HCT116 (cell line): ENCODE results near the gene AOC1. TPM values are rescaled to one million over a fixed set of nuclear protein-coding genes. Genes with fewer than 3 reads are reported as not detected.

ENCODE experiments used
- ATAC-seq: fragments of 200-7000 bp; cut with Tn5 transposase; 2 replicates; pipeline ENCODE4 v1.9.1; 2020; ENCODE audit warnings: mild to moderate bottlenecking, moderate library complexity
- BruUV-seq: library from RNA; stranded (reverse); fragments of 400-500 nt; replicated peaks from 2 replicates; lab custom pipeline; 2021; lab: Mats Ljungman, UMichigan
- CTCF ChIA-PET: fragments of 300-600 bp; sonication (Branson Sonifier 250); formaldehyde crosslinking; loops from one replicate; lab custom pipeline; 2021; ENCODE audit warnings: antibody characterized with exemption; lab: Charles Lee
- POLR2A ChIA-PET: fragments of 300-600, 350-600 bp; sonication (Branson Sonifier 250); formaldehyde crosslinking; loops from one replicate; lab custom pipeline; 2021; ENCODE audit warnings: antibody characterized with exemption; lab: Charles Lee
- RAD21 ChIA-PET, 2 experiments: fragments of 300-600 bp; sonication (Branson Sonifier 250); formaldehyde crosslinking; loops; one replicate each; lab custom pipeline; 2023; ENCODE audit warnings: low total read pairs in 2 of 2; ENCODE audit not compliant: uncharacterized antibody in 2 of 2, unreplicated experiment in 2 of 2, low non-redundant PET in 1 of 2; lab: Charles Lee
- DNase-seq: peaks from one replicate; pipeline ENCODE4 v3.0.0-alpha.2; 2010; ENCODE audit warnings: low read depth, low spot score
- H2AFZ ChIP-seq: fragments of 200-600 bp; shearing (Covaris generic), sonication (generic); 2 replicates; pipeline ENCODE4 v1.6.1; 2017; ENCODE audit warnings: low read depth, mixed run types, mixed read lengths, antibody characterized with exemption, low read length; ENCODE audit not compliant: poor library complexity, severe bottlenecking
- H3K27ac ChIP-seq: 2 replicates; pipeline ENCODE4 v1.5.1; 2012; ENCODE audit warnings: low read depth, low read length
- H3K27me3 ChIP-seq: fragments of 200-600 bp; sonication (generic); 2 replicates; pipeline ENCODE4 v1.6.1; 2016; ENCODE audit warnings: mixed run types, low read length, mixed read lengths; ENCODE audit not compliant: insufficient read depth
- H3K36me3 ChIP-seq, 2 experiments: fragments of 200-500 bp in 1 of 2; fragments of 200-600 bp in 1 of 2; sonication (Bioruptor generic) in 1 of 2; sonication (generic) in 1 of 2; 2 replicates each; pipeline versions ENCODE4 v1.5.1 to v1.6.1; 2014 to 2016; ENCODE audit warnings: low read length in 2 of 2, inconsistent platforms in 1 of 2, mixed read lengths in 1 of 2, mixed run types in 1 of 2; ENCODE audit not compliant: insufficient read depth in 2 of 2, control insufficient read depth in 1 of 2
- H3K4me1 ChIP-seq, 2 experiments: fragments of 200-600 bp in 1 of 2; sonication (generic) in 1 of 2; 2 replicates each; pipeline versions ENCODE4 v1.5.1 to v1.6.1; 2012 to 2017; ENCODE audit warnings: low read length in 2 of 2, inconsistent platforms in 1 of 2, mild to moderate bottlenecking in 1 of 2, mixed read lengths in 1 of 2, mixed run types in 1 of 2, moderate library complexity in 1 of 2; ENCODE audit not compliant: insufficient read depth in 2 of 2, control insufficient read depth in 1 of 2
- H3K4me2 ChIP-seq: fragments of 200-600 bp; sonication (generic); 2 replicates; pipeline ENCODE4 v1.6.1; 2017; ENCODE audit warnings: mixed run types, low read length, mixed read lengths
- H3K4me3 ChIP-seq, 2 experiments: fragments of 200-600 bp in 1 of 2; sonication (generic) in 1 of 2; replicated peaks in 1 of 2; 2 replicates each; pipeline ENCODE4 v1.5.1; 2011 to 2016; ENCODE audit warnings: low read length in 2 of 2, control low read depth in 1 of 2, low read depth in 1 of 2, mild to moderate bottlenecking in 1 of 2, mixed read lengths in 1 of 2, mixed run types in 1 of 2
- H3K79me2 ChIP-seq: fragments of 200-600 bp; sonication (generic); 2 replicates; pipeline ENCODE4 v1.6.1; 2017; ENCODE audit warnings: mild to moderate bottlenecking, mixed run types, low read length, moderate library complexity, mixed read lengths; ENCODE audit not compliant: insufficient read depth
- H3K9ac ChIP-seq: fragments of 200-600 bp; sonication (generic); 2 replicates; pipeline ENCODE4 v1.6.1; 2016; ENCODE audit warnings: low read length, mixed read lengths
- H3K9me2 ChIP-seq: fragments of 200-600 bp; sonication (generic), shearing (Covaris generic); 2 replicates; pipeline ENCODE4 v1.6.1; 2017; ENCODE audit warnings: mixed run types, mild to moderate bottlenecking, moderate library complexity; ENCODE audit not compliant: insufficient read depth
- H3K9me3 ChIP-seq, 2 experiments: fragments of 200-500 bp in 1 of 2; fragments of 200-600 bp in 1 of 2; sonication (Bioruptor generic) in 1 of 2; sonication (generic) in 1 of 2; 2 replicates each; pipeline ENCODE4 v1.6.1; 2014 to 2017; ENCODE audit warnings: low read length in 2 of 2, mixed read lengths in 2 of 2, inconsistent platforms in 1 of 2, low read depth in 1 of 2, mild to moderate bottlenecking in 1 of 2, mixed run types in 1 of 2, moderate library complexity in 1 of 2; ENCODE audit not compliant: control insufficient read depth in 1 of 2, insufficient read depth in 1 of 2
- H4K20me1 ChIP-seq: fragments of 200-600 bp; sonication (generic), shearing (Covaris generic); 2 replicates; pipeline ENCODE4 v1.6.1; 2017; ENCODE audit warnings: mixed run types, mild to moderate bottlenecking, moderate library complexity; ENCODE audit not compliant: insufficient read depth
- EGR1 ChIP-seq: IDR thresholded peaks from 2 replicates; pipeline ENCODE4 v1.6.1; 2012; ENCODE audit warnings: low read depth
- ELF1 ChIP-seq: IDR thresholded peaks from 2 replicates; pipeline ENCODE4 v1.6.1; 2012; ENCODE audit warnings: low read depth, borderline replicate concordance
- EZH2 ChIP-seq: fragments of 200-600 bp; sonication (generic); IDR thresholded peaks from 2 replicates; pipeline ENCODE4 v1.6.1; 2017; ENCODE audit warnings: antibody characterized with exemption, mixed run types
- EZH2phosphoT487 ChIP-seq: fragments of 200-600 bp; IDR thresholded peaks from 2 replicates; pipeline ENCODE4 v1.6.1; 2018; ENCODE audit warnings: antibody characterized with exemption, borderline replicate concordance
- JUND ChIP-seq: IDR thresholded peaks from 2 replicates; pipeline ENCODE4 v1.6.1; 2012
- MAX ChIP-seq: IDR thresholded peaks from 2 replicates; pipeline ENCODE4 v1.6.1; 2012
- POLR2A ChIP-seq: IDR thresholded peaks from 2 replicates; pipeline ENCODE4 v1.7.0; 2011; ENCODE audit warnings: borderline replicate concordance; ENCODE audit not compliant: insufficient read depth, insufficient read length; ENCODE audit errors: extremely low read depth
- POLR2AphosphoS5 ChIP-seq: IDR thresholded peaks from 2 replicates; pipeline ENCODE4 v1.6.1; 2011; ENCODE audit warnings: mild to moderate bottlenecking, low read depth, low read length, moderate library complexity
- SIN3A ChIP-seq: IDR thresholded peaks from 2 replicates; pipeline ENCODE4 v1.6.1; 2012; ENCODE audit warnings: low read depth
- SRF ChIP-seq: IDR thresholded peaks from 2 replicates; pipeline ENCODE4 v1.6.1; 2012; ENCODE audit warnings: low read depth
- ZBTB33 ChIP-seq: IDR thresholded peaks from 2 replicates; pipeline ENCODE4 v1.6.1; 2011; ENCODE audit warnings: mild to moderate bottlenecking, low read length, moderate library complexity; ENCODE audit not compliant: insufficient replicate concordance; ENCODE audit errors: extremely low read depth
- ZNF274 ChIP-seq: fragments of 200-500 bp; sonication (Bioruptor generic); IDR thresholded peaks from 2 replicates; pipeline ENCODE4 v1.6.1; 2014; ENCODE audit warnings: mild to moderate bottlenecking, low read depth, low read length, inconsistent platforms
- intact Hi-C: fragments of 100-400 bp; cut with micrococcal nuclease; formaldehyde crosslinking; loops from 2 replicates; pipeline ENCODE4 v1.10.0; 2022
- total RNA-seq: library from RNA; stranded (reverse); gene quantifications from one replicate; pipeline ENCODE4 v1.2.1, GENCODE V29; 2021; ENCODE audit not compliant: unreplicated experiment
- TF ChIP-seq, protein P1 (sequence below), 3 experiments: fragments of 200-600 bp in 1 of 3; sonication (generic) in 1 of 3; IDR thresholded peaks in 2 of 3; conservative IDR thresholded peaks in 1 of 3; 2 replicates each; pipeline ENCODE4 v1.5.1; 2012 to 2017; ENCODE audit warnings: low read depth in 2 of 3, low read length in 2 of 3, antibody characterized with exemption in 1 of 3, borderline replicate concordance in 1 of 3, control low read depth in 1 of 3, mild to moderate bottlenecking in 1 of 3, mixed read lengths in 1 of 3, mixed run types in 1 of 3, moderate library complexity in 1 of 3; ENCODE audit not compliant: insufficient read depth in 1 of 3

The AOC1 gene
- total RNA-seq, 1 experiment from 2014 or later: 0.37 TPM

DNA sequence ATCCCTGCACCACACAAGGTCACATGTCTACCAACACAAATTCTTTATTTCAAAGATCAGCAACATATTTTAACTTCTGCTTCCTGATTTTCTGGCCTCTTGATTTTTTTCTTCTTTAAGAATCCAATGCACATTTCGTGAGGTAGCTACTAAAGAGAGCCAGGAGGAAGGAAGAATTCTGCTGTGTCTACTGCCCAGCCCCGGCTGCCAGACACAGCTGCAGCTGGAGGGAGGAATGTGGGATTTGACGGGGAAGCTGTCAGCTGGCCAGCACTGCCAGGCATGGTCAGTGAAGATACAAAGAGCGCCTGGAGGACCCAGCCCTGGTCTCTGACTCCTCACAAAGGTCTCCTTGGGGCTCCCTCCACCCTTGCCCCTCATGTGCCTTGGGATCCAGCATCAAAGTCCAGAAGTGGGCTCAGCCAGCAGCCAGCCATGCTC is 6.9 kb upstream of the AOC1 start:
- ChIA-PET POLR2A (no interaction called here), RAD21 (no interaction called here), CTCF (no interaction called here)
- no peaks in the 10 kb centered on the region for H3K79me2 ChIP-seq
- no peaks in the 10 kb centered on the region for H3K9me3 ChIP-seq
- DNase-seq: no peak
- H3K4me1 ChIP-seq: no peaks in the 10 kb centered on the region
- ATAC-seq: no peak
- no peak overlapping the region for H3K4me2 ChIP-seq
- no peak overlapping the region for H3K27ac ChIP-seq
- H3K9me2 ChIP-seq: no peaks in the 10 kb centered on the region
- H3K27me3 ChIP-seq: peaks cover 21% of the 10 kb centered on the region
- no peaks in the 10 kb centered on the region for H3K36me3 ChIP-seq
- no peak overlapping the region for H3K4me3 ChIP-seq
- intact Hi-C loops: no loop called here
- no peak overlapping the region for H3K9ac ChIP-seq
- no peak overlapping the region for H2AFZ ChIP-seq
- BruUV-seq: no TSS peak
- no peaks in the 10 kb centered on the region for H4K20me1 ChIP-seq
- no peak for TF ChIP-seq SIN3A
- no peak for TF ChIP-seq ZNF274
- no peak for TF ChIP-seq EZH2
- TF ChIP-seq MAX: no peak
- no peak for TF ChIP-seq SRF
- no peak for TF ChIP-seq EZH2phosphoT487
- TF ChIP-seq JUND: no peak
- no peak for TF ChIP-seq EGR1
- TF ChIP-seq ZBTB33: no peak
- TF ChIP-seq, protein P1, sequence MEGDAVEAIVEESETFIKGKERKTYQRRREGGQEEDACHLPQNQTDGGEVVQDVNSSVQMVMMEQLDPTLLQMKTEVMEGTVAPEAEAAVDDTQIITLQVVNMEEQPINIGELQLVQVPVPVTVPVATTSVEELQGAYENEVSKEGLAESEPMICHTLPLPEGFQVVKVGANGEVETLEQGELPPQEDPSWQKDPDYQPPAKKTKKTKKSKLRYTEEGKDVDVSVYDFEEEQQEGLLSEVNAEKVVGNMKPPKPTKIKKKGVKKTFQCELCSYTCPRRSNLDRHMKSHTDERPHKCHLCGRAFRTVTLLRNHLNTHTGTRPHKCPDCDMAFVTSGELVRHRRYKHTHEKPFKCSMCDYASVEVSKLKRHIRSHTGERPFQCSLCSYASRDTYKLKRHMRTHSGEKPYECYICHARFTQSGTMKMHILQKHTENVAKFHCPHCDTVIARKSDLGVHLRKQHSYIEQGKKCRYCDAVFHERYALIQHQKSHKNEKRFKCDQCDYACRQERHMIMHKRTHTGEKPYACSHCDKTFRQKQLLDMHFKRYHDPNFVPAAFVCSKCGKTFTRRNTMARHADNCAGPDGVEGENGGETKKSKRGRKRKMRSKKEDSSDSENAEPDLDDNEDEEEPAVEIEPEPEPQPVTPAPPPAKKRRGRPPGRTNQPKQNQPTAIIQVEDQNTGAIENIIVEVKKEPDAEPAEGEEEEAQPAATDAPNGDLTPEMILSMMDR (IDR thresholded peaks at IDR 0.05 in 2 of 3, conservative IDR thresholded peaks at IDR 0.05 in 1 of 3; ENCODE audit: borderline replicate concordance in 1 of 3, insufficient read depth in 1 of 3, low read depth in 2 of 3, low read length in 2 of 3): no peak
- TF ChIP-seq POLR2A: no peak
- TF ChIP-seq ELF1: no peak
- no peak for TF ChIP-seq POLR2AphosphoS5
